ENCODE results near the gene PGM1. TPM values are rescaled to one million over a fixed set of nuclear protein-coding genes. Genes with fewer than 3 reads are reported as not detected.
A peak's percentile ranks its signal among the peaks of the same experiment; 100 is the strongest.
"Not testable (repeated sequence)": the region's sequence is repeated elsewhere in the genome, so short reads cannot be mapped to it uniquely, and the experiment has no call there.

Gene PGM1
- total RNA-seq, 1 experiment from 2014 or later = 54.6 TPM

DNA sequence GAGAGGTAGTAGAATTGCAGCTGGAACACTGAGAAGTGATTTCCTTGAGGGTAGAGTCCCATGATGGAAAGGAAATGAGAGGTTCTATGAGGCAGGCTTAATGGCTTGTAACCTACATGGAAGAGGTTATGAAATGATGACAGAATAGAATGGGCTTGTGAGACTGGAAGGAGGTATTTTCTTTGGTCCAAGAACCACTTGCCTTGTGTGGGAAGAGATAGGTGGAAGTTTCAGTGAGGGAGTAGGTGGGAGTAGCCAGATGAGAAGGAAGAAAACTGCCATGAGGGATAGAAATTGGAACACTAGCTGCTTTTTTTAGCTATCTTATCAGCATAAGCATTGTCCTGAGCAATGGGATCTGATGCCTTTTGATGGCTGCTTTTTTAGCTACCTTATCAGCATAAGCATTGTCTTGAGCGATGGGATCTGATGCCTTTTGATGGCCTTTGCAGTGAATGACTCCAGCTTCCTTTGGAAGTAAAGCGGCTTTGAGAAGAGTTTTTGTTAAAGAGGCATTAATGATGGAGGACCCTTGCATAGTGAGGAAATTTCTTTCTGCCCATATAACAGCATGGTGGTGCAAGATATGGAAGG is 18.9 kb upstream of the PGM1 start:
- H3K27ac ChIP-seq (ENCODE audit: low read depth, low read length); H3K4me2 ChIP-seq (ENCODE audit: low read length); BruUV-seq (replicated peaks); ATAC-seq; H3K9me3 ChIP-seq (ENCODE audit: control insufficient read depth in 1 of 2, insufficient read depth in 1 of 2, low read depth in 1 of 2, low read length in 2 of 2); H3K4me3 ChIP-seq (replicated peaks in 1 of 2; ENCODE audit: low read depth in 1 of 2, low read length in 2 of 2); H3K36me3 ChIP-seq (ENCODE audit: control insufficient read depth in 1 of 2, insufficient read depth in 2 of 2, low read length in 2 of 2); H4K20me1 ChIP-seq (ENCODE audit: insufficient read depth); H3K27me3 ChIP-seq (ENCODE audit: insufficient read depth, low read length); POLR2A ChIA-PET; H3K9me2 ChIP-seq (ENCODE audit: insufficient read depth); intact Hi-C loops (cut with micrococcal nuclease); H3K9ac ChIP-seq (ENCODE audit: low read length); H3K79me2 ChIP-seq (ENCODE audit: insufficient read depth, low read length); H3K4me1 ChIP-seq (ENCODE audit: control insufficient read depth in 1 of 2, insufficient read depth in 2 of 2, low read length in 2 of 2); RAD21 ChIA-PET (ENCODE audit: low non-redundant PET in 1 of 2, low total read pairs in 2 of 2, uncharacterized antibody in 2 of 2, unreplicated experiment in 2 of 2); DNase-seq (ENCODE audit: low read depth, low spot score); H2AFZ ChIP-seq (ENCODE audit: low read depth, low read length, poor library complexity, severe bottlenecking): not testable (repeated sequence)
- CTCF ChIA-PET = interaction anchor here (1.2 to 1.7 kb wide), 2 partner anchors 100 to 672 kb away, joined by 3 to 8 read pairs; no protein-coding TSS in a partner anchor

DNA sequence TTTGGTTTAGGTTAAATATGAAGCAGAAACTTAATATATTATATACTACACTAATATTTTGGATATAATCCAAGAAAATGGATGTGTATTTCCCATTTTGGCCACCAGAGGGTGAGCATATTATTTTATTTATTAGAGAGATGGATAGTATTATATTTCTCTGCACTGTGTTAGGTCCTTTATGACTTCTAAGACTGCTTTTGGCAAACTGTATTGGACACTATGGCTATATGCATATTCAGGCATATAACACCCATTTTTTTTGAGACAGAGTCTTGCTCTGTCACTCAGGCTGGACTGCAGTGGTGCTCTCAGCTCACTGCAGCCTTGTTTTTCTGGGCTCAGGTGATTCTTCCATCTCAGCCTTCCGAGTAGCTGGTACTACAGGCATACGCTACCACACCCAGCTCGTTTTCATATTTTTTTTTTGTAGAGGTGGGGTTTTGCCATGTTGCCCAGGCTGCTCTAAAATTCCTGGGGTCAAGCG is 17.8 kb upstream of the PGM1 start:
- no peak overlapping the region for H3K27ac ChIP-seq (ENCODE audit: low read depth, low read length)
- H3K4me2 ChIP-seq (ENCODE audit: low read length) = no peak overlapping the region
- H3K79me2 ChIP-seq (ENCODE audit: insufficient read depth, low read length) = no peaks in the 10 kb centered on the region
- H3K27me3 ChIP-seq (ENCODE audit: insufficient read depth, low read length) = no peaks in the 10 kb centered on the region
- no peaks in the 10 kb centered on the region for H4K20me1 ChIP-seq (ENCODE audit: insufficient read depth)
- POLR2A ChIA-PET = no interaction called here
- no peaks in the 10 kb centered on the region for H3K4me1 ChIP-seq (ENCODE audit: control insufficient read depth in 1 of 2, insufficient read depth in 2 of 2, low read length in 2 of 2)
- H3K9ac ChIP-seq (ENCODE audit: low read length) = no peak overlapping the region
- intact Hi-C loops (cut with micrococcal nuclease) = no loop called here
- DNase-seq (ENCODE audit: low read depth, low spot score) (peak; percentile 16), ATAC-seq (peak; percentile 55; the same call in 1 of the 2 replicates)
- BruUV-seq (replicated peaks) = no TSS peak
- no peak overlapping the region for H3K4me3 ChIP-seq (replicated peaks in 1 of 2; ENCODE audit: low read depth in 1 of 2, low read length in 2 of 2)
- H2AFZ ChIP-seq (ENCODE audit: low read depth, low read length, poor library complexity, severe bottlenecking) = no peak overlapping the region
- H3K9me2 ChIP-seq (ENCODE audit: insufficient read depth) = no peaks in the 10 kb centered on the region
- H3K9me3 ChIP-seq (ENCODE audit: control insufficient read depth in 1 of 2, insufficient read depth in 1 of 2, low read depth in 1 of 2, low read length in 2 of 2) = no peaks in the 10 kb centered on the region
- H3K36me3 ChIP-seq (ENCODE audit: control insufficient read depth in 1 of 2, insufficient read depth in 2 of 2, low read length in 2 of 2) = no peaks in the 10 kb centered on the region
- CTCF ChIA-PET = interaction anchor here (0.6 to 1.7 kb wide), 5 partner anchors 8 to 671 kb away, joined by 3 to 8 read pairs (median 4); no protein-coding TSS in a partner anchor
- RAD21 ChIA-PET (ENCODE audit: low non-redundant PET in 1 of 2, low total read pairs in 2 of 2, uncharacterized antibody in 2 of 2, unreplicated experiment in 2 of 2) = no interaction called here
- no peak for TF ChIP-seq SP1 (IDR thresholded peaks at IDR 0.05; ENCODE audit: low read depth)
- no peak for TF ChIP-seq CBX3 (IDR thresholded peaks at IDR 0.05; ENCODE audit: low read depth)
- TF ChIP-seq, protein P1, sequence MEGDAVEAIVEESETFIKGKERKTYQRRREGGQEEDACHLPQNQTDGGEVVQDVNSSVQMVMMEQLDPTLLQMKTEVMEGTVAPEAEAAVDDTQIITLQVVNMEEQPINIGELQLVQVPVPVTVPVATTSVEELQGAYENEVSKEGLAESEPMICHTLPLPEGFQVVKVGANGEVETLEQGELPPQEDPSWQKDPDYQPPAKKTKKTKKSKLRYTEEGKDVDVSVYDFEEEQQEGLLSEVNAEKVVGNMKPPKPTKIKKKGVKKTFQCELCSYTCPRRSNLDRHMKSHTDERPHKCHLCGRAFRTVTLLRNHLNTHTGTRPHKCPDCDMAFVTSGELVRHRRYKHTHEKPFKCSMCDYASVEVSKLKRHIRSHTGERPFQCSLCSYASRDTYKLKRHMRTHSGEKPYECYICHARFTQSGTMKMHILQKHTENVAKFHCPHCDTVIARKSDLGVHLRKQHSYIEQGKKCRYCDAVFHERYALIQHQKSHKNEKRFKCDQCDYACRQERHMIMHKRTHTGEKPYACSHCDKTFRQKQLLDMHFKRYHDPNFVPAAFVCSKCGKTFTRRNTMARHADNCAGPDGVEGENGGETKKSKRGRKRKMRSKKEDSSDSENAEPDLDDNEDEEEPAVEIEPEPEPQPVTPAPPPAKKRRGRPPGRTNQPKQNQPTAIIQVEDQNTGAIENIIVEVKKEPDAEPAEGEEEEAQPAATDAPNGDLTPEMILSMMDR (IDR thresholded peaks at IDR 0.05 in 2 of 3, conservative IDR thresholded peaks at IDR 0.05 in 1 of 3; ENCODE audit: borderline replicate concordance in 1 of 3, insufficient read depth in 1 of 3, low read depth in 2 of 3, low read length in 2 of 3) = peak; percentile 40 to 55 (median 49); a peak in 5 of 6 replicates
- no peak for TF ChIP-seq EGR1 (IDR thresholded peaks at IDR 0.05; ENCODE audit: low read depth)
- no peak for TF ChIP-seq ZNF274 (IDR thresholded peaks at IDR 0.05; ENCODE audit: low read depth, low read length)
- TF ChIP-seq, protein P2, sequence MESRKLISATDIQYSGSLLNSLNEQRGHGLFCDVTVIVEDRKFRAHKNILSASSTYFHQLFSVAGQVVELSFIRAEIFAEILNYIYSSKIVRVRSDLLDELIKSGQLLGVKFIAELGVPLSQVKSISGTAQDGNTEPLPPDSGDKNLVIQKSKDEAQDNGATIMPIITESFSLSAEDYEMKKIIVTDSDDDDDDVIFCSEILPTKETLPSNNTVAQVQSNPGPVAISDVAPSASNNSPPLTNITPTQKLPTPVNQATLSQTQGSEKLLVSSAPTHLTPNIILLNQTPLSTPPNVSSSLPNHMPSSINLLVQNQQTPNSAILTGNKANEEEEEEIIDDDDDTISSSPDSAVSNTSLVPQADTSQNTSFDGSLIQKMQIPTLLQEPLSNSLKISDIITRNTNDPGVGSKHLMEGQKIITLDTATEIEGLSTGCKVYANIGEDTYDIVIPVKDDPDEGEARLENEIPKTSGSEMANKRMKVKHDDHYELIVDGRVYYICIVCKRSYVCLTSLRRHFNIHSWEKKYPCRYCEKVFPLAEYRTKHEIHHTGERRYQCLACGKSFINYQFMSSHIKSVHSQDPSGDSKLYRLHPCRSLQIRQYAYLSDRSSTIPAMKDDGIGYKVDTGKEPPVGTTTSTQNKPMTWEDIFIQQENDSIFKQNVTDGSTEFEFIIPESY (IDR thresholded peaks at IDR 0.05; ENCODE audit: extremely low read depth, insufficient replicate concordance, low read length) = no peak
- no peak for TF ChIP-seq EZH2phosphoT487 (IDR thresholded peaks at IDR 0.05; ENCODE audit: borderline replicate concordance)
- TF ChIP-seq, protein P3, sequence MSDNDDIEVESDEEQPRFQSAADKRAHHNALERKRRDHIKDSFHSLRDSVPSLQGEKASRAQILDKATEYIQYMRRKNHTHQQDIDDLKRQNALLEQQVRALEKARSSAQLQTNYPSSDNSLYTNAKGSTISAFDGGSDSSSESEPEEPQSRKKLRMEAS (IDR thresholded peaks at IDR 0.05) = no peak
- TF ChIP-seq CEBPB (IDR thresholded peaks at IDR 0.05; ENCODE audit: low read depth) = no peak
- TF ChIP-seq, protein P4, sequence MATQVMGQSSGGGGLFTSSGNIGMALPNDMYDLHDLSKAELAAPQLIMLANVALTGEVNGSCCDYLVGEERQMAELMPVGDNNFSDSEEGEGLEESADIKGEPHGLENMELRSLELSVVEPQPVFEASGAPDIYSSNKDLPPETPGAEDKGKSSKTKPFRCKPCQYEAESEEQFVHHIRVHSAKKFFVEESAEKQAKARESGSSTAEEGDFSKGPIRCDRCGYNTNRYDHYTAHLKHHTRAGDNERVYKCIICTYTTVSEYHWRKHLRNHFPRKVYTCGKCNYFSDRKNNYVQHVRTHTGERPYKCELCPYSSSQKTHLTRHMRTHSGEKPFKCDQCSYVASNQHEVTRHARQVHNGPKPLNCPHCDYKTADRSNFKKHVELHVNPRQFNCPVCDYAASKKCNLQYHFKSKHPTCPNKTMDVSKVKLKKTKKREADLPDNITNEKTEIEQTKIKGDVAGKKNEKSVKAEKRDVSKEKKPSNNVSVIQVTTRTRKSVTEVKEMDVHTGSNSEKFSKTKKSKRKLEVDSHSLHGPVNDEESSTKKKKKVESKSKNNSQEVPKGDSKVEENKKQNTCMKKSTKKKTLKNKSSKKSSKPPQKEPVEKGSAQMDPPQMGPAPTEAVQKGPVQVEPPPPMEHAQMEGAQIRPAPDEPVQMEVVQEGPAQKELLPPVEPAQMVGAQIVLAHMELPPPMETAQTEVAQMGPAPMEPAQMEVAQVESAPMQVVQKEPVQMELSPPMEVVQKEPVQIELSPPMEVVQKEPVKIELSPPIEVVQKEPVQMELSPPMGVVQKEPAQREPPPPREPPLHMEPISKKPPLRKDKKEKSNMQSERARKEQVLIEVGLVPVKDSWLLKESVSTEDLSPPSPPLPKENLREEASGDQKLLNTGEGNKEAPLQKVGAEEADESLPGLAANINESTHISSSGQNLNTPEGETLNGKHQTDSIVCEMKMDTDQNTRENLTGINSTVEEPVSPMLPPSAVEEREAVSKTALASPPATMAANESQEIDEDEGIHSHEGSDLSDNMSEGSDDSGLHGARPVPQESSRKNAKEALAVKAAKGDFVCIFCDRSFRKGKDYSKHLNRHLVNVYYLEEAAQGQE (IDR thresholded peaks at IDR 0.05; ENCODE audit: low read depth) = no peak
- no peak for TF ChIP-seq ZFX (IDR thresholded peaks at IDR 0.05)

Measured in HCT116 (cell line).